ENCODE measurements around the gene KRT17. TPM values are rescaled to one million over a fixed set of nuclear protein-coding genes. Genes with fewer than 3 reads are reported as not detected.
A peak's percentile ranks its signal among the peaks of the same experiment; 100 is the strongest.

The KRT17 gene
- polyA plus RNA-seq, 1 donor from 2014 or later: not detected

DNA sequence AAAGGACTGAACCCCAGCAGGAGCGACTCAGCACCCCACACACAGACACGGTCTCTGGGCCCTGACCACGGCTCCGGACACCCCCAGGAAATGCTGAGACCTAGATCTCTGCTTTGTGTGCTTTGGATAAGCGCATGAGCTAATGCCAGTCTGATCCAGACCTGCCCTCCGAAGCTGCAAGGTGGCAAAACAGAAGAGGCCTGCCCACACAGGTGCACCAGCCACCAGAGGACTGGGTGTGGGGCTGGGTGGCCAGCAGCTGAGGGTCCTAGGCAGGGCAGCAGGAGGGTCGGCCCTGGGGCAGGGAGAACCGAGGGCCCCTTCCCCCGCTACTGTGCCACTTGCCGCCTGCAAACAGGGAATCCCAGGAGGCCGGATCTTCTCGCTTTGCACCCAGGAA is 33.6 kb upstream of the KRT17 start:
- H3K36me3 Mint-ChIP-seq: no peaks in the 10 kb centered on the region
- H3K27ac Mint-ChIP-seq: no peak overlapping the region
- H3K9me3 Mint-ChIP-seq: no peaks in the 10 kb centered on the region
- peaks cover 6% of the 10 kb centered on the region for H3K27me3 Mint-ChIP-seq
- H3K4me1 Mint-ChIP-seq: peaks cover 0 to 3% (median 0%) of the 10 kb centered on the region in 3 donors
- no peak overlapping the region for H3K4me3 Mint-ChIP-seq

DNA sequence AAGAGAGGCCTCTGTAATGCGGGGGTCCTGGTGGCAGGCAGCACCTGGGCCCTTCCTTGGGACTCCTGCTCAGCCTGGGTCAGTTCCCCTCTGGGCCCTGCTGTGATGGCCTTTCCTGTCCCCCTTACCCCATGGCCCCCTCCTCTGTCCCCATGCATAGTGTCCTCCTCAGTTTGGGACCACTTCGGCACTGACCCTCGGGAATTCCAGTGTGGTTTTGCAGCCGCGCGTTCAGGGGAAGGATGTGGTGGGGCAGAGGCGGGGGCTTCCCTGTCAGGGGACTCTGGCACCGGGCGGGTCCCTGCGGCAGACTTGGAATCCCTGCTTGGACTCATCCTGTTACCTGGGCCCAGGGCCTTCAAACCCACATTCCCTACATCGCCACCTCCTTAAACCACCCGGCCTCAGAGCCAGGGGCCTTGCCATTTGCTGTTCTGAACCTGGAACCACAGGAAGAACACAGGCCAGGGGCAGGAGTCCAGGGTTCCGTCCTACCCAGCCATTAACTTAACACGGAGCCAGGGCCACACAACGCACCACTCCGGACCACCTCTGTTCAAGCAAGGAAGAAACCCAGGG is 32.9 kb upstream of the KRT17 start:
- no peaks in the 10 kb centered on the region for H3K9me3 Mint-ChIP-seq
- H3K27ac Mint-ChIP-seq: peak overlapping the region in 1 of 3 donors; percentile 31
- no peaks in the 10 kb centered on the region for H3K4me1 Mint-ChIP-seq
- no peaks in the 10 kb centered on the region for H3K36me3 Mint-ChIP-seq
- H3K4me3 Mint-ChIP-seq: no peak overlapping the region
- peaks cover 6% of the 10 kb centered on the region for H3K27me3 Mint-ChIP-seq

DNA sequence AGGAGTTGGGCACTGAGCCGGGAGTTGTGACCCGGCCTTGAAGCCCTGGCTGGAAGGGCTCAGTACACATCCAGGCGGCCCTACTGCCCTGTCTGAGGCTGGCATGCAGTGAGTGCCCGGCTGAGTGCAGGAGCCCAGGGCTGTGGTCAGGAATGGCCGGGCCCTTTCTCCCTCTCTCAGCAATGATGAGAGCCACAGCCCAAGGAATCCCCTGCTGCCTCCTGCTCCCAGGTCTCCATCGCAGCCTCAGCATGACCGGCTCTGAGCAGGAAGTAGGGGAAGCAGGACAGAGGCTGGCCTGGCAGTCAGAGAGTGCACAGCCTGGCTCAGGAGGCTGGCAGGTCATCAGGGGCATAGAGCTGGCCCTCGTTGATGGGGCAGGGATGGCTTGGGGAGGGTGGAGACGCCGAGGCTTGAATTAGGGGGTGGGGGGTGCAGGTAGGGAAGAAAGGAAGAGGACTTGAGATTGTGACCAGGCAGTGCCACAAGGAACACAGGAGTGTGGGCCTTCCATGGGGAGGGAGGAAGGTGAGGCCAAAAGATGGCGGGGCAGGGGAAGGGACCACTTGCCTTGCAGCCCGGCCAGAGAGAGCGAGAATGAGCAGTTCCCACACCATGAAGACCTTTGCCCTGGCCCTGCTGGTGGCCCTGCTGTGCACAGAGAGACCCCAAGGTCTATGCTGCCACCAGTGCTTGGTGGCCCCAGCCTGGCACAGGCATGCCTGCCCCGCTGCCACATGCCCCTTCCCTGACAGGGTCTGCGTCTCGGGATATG is 32.1 kb upstream of the KRT17 start:
- Mint-ChIP-seq H3K4me1 (peaks cover 0 to 2% (median 0%) of the 10 kb centered on the region in 3 donors), H3K36me3 (no peaks in the 10 kb centered on the region), H3K4me3 (no peak overlapping the region), H3K27ac (no peak overlapping the region), H3K27me3 (peaks cover 6% of the 10 kb centered on the region), H3K9me3 (no peaks in the 10 kb centered on the region)

DNA sequence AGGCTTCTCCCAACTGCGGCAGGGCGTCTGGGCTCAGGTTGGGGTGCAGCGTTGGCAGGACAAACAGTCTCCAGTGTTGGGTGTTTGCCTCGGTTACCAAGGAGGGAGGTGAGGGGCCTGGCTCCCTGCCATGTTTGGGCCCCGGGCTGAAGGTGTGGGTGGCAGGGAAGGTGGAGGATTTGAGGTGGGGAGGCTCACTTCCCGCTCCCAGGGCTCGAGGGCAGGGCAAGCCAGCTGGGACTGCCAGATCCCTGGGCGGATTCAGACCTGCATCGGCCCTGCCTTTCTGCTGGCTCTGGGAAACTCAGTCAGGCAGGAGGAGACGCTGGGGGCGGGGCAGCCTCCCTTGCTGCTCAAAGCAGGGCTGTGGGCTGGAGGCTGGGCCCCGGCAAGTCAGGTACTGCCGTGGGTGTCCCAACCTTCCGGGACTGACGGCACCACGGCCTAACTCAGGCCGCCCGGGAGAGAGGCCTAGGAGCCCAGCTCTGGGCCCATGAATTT is 31.3 kb upstream of the KRT17 start:
- no peak overlapping the region for H3K27ac Mint-ChIP-seq
- no peak overlapping the region for H3K4me3 Mint-ChIP-seq
- no peaks in the 10 kb centered on the region for H3K36me3 Mint-ChIP-seq
- H3K27me3 Mint-ChIP-seq: peaks cover 6% of the 10 kb centered on the region
- no peaks in the 10 kb centered on the region for H3K9me3 Mint-ChIP-seq
- H3K4me1 Mint-ChIP-seq: peaks cover 0 to 2% (median 0%) of the 10 kb centered on the region in 3 donors

DNA sequence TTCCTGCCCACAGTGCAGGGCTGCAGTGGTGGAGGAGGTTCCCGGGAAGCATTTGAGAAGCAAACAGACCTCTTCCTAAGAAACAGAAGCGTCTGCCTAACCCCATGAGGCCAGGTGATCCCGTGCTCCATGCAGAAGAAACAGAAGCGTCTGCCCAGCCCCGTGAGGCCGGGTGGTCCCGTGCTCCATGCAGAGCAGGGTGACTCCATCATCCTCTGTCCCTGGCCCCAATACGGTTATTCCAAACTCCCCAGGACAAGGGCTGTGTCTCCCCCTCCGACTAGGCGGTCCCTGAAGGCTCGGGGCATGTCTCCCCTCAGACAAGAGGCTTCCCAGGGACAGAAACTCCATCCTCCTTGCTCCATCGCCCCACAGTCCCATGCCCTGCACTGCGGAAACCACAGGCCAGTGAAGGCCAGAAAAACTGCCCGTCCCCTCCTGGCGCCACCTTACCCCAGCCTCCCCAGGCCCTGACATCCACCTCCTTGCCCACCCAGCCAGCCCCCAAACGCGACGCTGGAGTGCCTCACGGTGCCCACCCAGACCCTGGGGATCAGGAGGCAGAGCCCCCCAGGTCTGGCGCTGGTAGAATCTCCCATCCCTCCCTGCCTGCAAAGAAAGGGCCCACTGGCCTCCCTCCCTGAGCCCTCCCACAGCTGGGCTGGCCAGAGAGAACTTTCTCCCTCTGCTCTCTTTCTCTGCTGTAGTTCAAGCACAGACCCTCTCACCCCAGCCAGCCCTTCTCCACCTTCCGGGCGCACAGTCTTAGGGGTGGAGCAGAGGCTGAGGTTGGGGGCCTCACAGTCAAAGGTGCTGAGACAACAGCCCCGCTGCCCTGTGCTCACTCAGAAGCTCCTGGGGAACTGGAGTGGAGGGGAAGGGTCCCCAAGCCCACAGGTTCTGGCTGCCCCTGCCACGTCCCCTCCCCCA is 30.6 kb upstream of the KRT17 start:
- H3K27me3 Mint-ChIP-seq: peaks cover 4% of the 10 kb centered on the region
- H3K9me3 Mint-ChIP-seq: no peaks in the 10 kb centered on the region
- H3K27ac Mint-ChIP-seq: no peak overlapping the region
- no peak overlapping the region for H3K4me3 Mint-ChIP-seq
- H3K36me3 Mint-ChIP-seq: no peaks in the 10 kb centered on the region
- peaks cover 0 to 2% (median 0%) of the 10 kb centered on the region in 3 donors for H3K4me1 Mint-ChIP-seq

DNA sequence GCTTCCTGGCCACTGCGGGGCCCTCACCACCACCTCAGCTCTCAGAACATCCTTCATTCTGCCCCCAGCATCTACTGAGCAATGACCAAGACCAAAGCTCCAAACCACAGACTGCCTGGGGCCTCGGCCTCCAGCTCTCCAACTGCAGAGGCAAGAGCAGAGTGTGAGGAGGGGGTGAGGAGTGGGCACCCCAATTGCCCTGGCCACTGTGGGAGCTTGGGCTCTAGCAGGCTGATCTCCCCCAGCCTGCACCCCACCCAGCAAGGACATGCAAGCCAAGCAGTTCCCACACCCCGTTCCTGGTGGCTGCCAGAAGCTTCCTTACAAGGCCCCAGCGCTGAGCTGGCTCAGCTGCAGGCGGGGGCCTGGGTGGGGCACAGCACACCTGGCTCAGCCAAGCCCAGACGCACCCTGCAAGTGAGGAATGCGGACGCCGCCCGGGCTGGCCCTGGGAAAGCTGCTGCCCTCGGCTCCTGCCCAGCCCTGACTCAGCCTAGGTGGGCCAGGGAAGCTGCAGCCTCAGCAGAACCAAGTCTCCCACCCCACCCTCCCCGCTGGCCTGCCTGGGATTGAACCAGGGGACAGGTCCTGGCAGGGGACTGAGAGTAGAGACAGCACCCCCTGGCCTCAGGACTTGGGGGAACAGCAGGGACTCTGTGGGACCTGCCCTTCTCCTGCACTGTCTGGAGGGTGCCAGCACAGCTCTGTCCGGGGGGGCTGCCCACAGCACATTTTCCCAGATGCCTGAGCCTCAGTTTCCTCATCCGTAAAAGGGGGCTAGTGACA is 29.7 kb upstream of the KRT17 start:
- Mint-ChIP-seq H3K27me3 (peaks cover 4% of the 10 kb centered on the region), H3K36me3 (no peaks in the 10 kb centered on the region), H3K9me3 (no peaks in the 10 kb centered on the region), H3K4me3 (no peak overlapping the region), H3K27ac (no peak overlapping the region), H3K4me1 (peaks cover 0 to 2% (median 0%) of the 10 kb centered on the region in 3 donors)

DNA sequence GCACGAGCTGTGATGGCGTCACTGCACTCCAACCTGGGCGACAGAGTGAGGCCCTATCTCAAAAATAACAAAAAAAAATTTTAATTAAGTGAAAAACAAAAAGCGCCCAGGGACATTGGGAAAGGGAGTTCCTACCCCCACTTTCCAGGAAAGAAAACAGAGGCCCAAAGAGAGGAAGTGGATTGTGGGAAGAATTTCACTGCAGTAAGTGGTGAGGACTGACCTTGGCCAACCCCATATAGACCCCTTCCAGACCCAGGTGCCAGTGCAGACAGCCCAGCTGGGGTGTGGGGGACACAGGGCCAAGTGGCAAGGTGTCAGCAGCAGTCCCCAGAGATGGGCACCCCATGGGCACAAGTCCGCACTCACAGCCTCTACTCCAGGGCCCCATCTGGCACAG is 29.0 kb upstream of the KRT17 start:
- no peaks in the 10 kb centered on the region for H3K9me3 Mint-ChIP-seq
- H3K4me3 Mint-ChIP-seq: no peak overlapping the region
- no peaks in the 10 kb centered on the region for H3K36me3 Mint-ChIP-seq
- H3K27ac Mint-ChIP-seq: no peak overlapping the region
- H3K27me3 Mint-ChIP-seq: peaks cover 4% of the 10 kb centered on the region
- H3K4me1 Mint-ChIP-seq: peaks cover 0 to 5% (median 4%) of the 10 kb centered on the region in 3 donors

DNA sequence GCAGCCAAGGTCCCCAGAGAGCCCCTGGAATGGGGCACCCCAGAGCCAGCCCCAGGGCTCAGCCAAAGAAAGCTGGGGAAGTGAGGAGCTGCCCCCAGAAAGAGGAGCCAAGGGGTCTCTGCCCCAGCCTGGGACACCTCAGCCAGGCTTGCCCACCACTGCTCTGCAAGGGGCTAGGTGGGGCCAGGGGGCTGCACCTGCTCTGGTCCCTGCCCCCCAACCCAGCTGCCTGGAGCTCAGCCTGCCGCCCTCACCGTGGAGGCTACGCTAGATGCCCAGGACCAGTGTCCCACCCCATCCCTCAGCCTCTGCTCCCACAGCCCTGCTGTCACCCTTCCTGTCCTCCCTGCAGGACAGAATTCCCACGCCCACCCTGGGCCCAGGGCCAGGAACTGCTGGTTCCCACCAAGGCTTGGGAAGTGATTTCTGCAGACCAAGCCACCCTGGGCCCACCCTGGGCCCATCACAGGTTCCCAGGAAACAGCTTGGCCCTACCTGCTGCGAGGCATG is 28.1 kb upstream of the KRT17 start:
- Mint-ChIP-seq H3K9me3 (no peaks in the 10 kb centered on the region), H3K4me1 (peaks cover 0 to 9% (median 6%) of the 10 kb centered on the region in 3 donors), H3K27ac (no peak overlapping the region), H3K36me3 (no peaks in the 10 kb centered on the region), H3K4me3 (no peak overlapping the region), H3K27me3 (peaks cover under 1% of the 10 kb centered on the region)

DNA sequence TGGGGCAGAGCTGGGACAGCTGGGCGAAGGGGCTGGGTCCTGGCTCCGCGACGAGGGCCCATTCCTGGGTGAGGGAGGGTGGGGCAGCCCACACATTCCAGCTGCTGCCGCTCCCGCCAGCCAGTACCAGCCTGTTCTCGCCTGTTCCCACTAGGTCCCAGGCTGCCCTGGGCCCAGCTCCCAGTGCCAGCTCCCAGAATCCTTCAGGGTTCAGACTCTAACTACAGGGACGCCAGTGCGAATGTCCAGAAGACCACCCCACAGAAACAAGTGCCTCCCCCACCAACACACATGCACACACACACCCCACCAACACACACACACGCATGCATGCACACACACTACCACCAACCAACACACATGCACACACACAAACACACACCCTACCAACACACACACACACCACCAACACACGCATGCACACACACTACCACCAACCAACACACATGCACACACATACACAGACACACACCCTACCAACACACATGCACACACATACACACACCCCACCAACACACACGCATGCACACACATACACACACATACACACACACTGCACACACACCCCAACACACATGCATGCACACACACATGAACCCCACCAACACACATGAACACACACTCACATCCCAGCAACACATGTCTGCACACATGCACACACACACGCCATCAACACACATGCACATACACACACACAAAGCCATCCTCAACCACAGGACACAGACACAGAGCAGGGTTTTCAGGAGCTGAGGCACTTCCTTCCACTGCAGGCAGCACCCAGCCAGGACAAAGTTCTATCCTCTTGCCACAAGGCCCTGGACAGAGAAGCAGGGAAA is 27.5 kb upstream of the KRT17 start:
- no peaks in the 10 kb centered on the region for H3K36me3 Mint-ChIP-seq

DNA sequence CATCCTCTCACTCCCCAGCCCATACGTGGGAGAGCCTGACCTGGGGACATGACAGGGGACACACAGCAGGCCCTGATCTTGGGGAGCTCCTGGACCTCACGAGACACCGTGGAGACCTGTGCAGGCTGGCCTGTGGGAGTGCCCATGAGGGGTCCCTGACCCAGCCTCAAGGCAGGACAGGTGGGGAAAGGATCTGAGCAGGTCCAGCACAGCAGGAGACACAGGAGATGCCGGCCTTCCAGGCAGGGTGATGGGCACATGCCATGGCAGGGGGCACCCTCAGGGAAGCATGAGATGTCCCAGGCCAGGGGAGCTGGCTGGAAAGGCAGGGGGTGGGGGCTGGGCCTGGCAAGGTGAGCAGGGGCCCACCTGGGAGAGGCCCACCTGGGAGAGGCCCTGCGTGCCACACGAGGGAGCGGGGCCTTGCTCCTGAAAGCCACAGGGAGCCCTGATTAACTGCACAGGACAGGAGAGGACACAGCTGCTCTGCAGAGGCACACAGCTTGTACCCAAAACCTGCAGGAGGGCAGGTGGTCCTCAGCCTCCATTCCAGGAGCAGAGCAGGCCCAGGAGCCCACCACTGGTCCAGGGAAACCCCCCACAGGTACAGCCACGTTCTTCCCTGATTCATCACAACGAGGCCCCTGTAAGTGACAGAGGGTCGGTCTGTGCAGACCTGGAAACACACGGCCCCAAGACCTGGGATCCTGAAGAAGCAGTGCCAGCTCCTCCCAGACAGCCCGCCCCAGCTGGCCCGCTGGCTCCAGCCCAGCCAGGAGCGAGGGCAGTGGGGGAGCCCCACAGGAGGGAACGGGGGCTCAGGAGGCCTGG is 26.6 kb upstream of the KRT17 start:
- Mint-ChIP-seq H3K27ac (no peak overlapping the region), H3K36me3 (no peaks in the 10 kb centered on the region), H3K9me3 (no peaks in the 10 kb centered on the region), H3K4me1 (peaks cover 0 to 9% (median 6%) of the 10 kb centered on the region in 3 donors), H3K27me3 (no peaks in the 10 kb centered on the region), H3K4me3 (no peak overlapping the region)

More for the DNA sequence above, 27.5 kb upstream of the KRT17 start:
- H3K4me1 Mint-ChIP-seq: peaks cover 0 to 9% (median 6%) of the 10 kb centered on the region in 3 donors
- H3K9me3 Mint-ChIP-seq: no peaks in the 10 kb centered on the region
- no peak overlapping the region for H3K27ac Mint-ChIP-seq
- H3K27me3 Mint-ChIP-seq: no peaks in the 10 kb centered on the region
- H3K4me3 Mint-ChIP-seq: no peak overlapping the region

DNA sequence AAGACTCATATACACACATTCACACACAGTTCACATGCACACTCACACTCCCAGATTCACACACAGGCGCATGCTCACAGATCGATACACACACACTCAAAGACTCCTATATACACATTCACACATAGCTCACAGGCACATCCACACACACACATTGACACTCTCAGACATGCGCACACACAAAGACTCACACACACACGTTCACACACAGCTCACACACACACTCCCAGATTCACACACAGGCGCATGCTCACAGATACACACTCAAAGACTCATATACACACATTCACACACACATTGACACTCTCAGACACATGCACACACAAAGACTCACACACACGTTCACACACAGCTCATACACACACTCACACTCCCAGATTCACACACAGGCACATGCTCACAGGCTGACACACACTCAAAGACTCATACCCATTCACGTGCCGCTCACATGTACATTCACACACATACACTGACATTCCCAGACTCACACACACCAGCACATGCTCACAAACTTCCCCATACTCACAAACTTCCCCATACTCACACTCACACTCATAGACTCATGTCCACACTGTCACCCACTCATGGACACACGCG is 25.6 kb upstream of the KRT17 start:
- no peak overlapping the region for H3K27ac Mint-ChIP-seq
- no peaks in the 10 kb centered on the region for H3K9me3 Mint-ChIP-seq
- H3K36me3 Mint-ChIP-seq: no peaks in the 10 kb centered on the region
- H3K4me3 Mint-ChIP-seq: no peak overlapping the region
- H3K4me1 Mint-ChIP-seq: peaks cover 0 to 9% (median 6%) of the 10 kb centered on the region in 3 donors
- no peaks in the 10 kb centered on the region for H3K27me3 Mint-ChIP-seq

DNA sequence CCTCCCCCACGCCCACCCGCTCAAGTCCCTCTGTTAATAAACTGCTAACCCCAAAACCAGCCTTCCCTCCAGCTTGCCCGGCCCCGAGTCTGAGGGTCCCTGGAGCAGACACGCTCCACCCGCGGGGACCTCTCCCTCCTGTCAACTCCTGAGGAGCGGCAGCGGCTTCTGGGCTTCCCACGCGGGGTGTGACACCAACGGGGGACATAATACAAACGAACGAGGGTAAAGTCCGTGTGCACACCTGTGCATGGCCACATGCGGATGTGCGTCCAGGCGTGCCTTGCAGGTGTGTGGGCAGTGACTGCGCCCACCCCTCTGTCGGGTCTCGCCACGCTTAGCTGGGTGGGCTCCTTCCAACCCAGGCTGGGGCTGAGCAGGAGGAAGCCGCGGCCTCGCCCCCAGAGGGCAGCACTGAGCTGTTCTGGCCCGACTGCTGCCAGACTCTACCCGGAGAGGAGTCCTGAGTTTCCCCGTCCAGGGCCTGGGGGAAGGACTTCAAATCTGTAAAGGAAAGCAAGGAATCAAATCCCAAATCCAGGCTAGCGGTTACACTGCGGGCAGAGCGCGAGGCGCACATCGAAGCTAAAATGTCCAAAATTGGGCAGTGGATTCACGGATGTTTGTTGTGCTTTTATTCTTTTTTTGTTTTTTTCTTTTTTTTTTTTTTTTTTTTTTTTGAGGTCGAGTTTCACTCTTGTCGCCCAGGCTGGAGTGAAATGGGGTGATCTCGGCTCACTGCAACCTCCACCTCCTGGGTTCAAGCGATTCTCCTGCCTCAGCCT is 24.2 kb upstream of the KRT17 start:
- H3K36me3 Mint-ChIP-seq: no peaks in the 10 kb centered on the region
- H3K4me1 Mint-ChIP-seq: peaks cover 0 to 9% (median 6%) of the 10 kb centered on the region in 3 donors
- no peaks in the 10 kb centered on the region for H3K27me3 Mint-ChIP-seq
- H3K27ac Mint-ChIP-seq: peak overlapping the region; percentile 8 to 83 (median 78)
- H3K9me3 Mint-ChIP-seq: no peaks in the 10 kb centered on the region
- H3K4me3 Mint-ChIP-seq: peak overlapping the region; percentile 52 to 91 (median 80)

All from IgD-negative memory B cell (primary cell).